SU-DHL-6 (cell line): ENCODE measurements around the gene MDFI.
A peak's percentile ranks its signal among the peaks of the same experiment; 100 is the strongest.

Experiments
- H2AFZ ChIP-seq: fragments of 200-600 bp; sonication (generic); 2 replicates; pipeline ENCODE4 v1.6.1; 2014; ENCODE audit warnings: low read depth, mild to moderate bottlenecking, moderate library complexity, mixed read lengths, antibody characterized with exemption, low read length; ENCODE audit not compliant: severe bottlenecking
- H3F3A ChIP-seq: fragments of 200-600 bp; shearing (Covaris generic); 2 replicates; pipeline ENCODE4 v1.6.0; 2016; ENCODE audit warnings: antibody characterized with exemption, mild to moderate bottlenecking; ENCODE audit not compliant: insufficient read depth
- H3K27ac ChIP-seq: fragments of 200-600 bp; sonication (generic); 2 replicates; pipeline ENCODE4 v1.5.1; 2016; ENCODE audit warnings: low read depth, mild to moderate bottlenecking, low read length, moderate library complexity, mixed read lengths
- H3K27me3 ChIP-seq: fragments of 200-600 bp; sonication (generic), shearing (Covaris generic); 2 replicates; pipeline ENCODE4 v1.6.0; 2014; ENCODE audit warnings: mild to moderate bottlenecking, low read length
- H3K36me3 ChIP-seq: fragments of 200-600 bp; sonication (generic); 2 replicates; pipeline ENCODE4 v1.6.1; 2014; ENCODE audit warnings: mild to moderate bottlenecking, low read length, mixed read lengths
- H3K4me2 ChIP-seq: fragments of 300-600, 200-600 bp; shearing (Covaris generic), sonication (generic); 2 replicates; pipeline ENCODE4 v1.6.0; 2014; ENCODE audit warnings: low read length, low read depth, mild to moderate bottlenecking; ENCODE audit not compliant: poor library complexity, severe bottlenecking
- H3K4me3 ChIP-seq: fragments of 200-600 bp; sonication (generic); 2 replicates; pipeline ENCODE4 v1.5.1; 2014; ENCODE audit warnings: antibody characterized with exemption, low read length, mild to moderate bottlenecking, mixed read lengths; ENCODE audit not compliant: insufficient read depth, poor library complexity, severe bottlenecking
- H3K79me2 ChIP-seq: fragments of 200-600 bp; sonication (generic); 2 replicates; pipeline ENCODE4 v1.6.1; 2014; ENCODE audit warnings: mild to moderate bottlenecking, low read length, moderate library complexity; ENCODE audit not compliant: insufficient read depth
- H3K9ac ChIP-seq: fragments of 200-600 bp; sonication (generic); 2 replicates; pipeline ENCODE4 v1.7.0; 2014; ENCODE audit warnings: mild to moderate bottlenecking, low read length
- H3K9me2 ChIP-seq: fragments of 200-600 bp; sonication (generic); replicated peaks from 2 replicates; pipeline ENCODE4 v1.6.1; 2014; ENCODE audit warnings: low read length; ENCODE audit not compliant: insufficient read depth
- H3K9me3 ChIP-seq: fragments of 200-600 bp; sonication (generic); 2 replicates; pipeline ENCODE4 v1.6.1; 2014; ENCODE audit warnings: low read length, mixed read lengths; ENCODE audit not compliant: insufficient read depth
- H4K20me1 ChIP-seq: fragments of 200-600 bp; sonication (generic); 2 replicates; pipeline ENCODE4 v1.6.1; 2014; ENCODE audit warnings: low read depth, mild to moderate bottlenecking, antibody characterized with exemption, low read length, moderate library complexity, mixed read lengths
- CTCF ChIP-seq: fragments of 200-600 bp; sonication (generic); IDR thresholded peaks from one replicate; pipeline ENCODE4 v1.5.1; 2017; ENCODE audit warnings: antibody characterized with exemption, mild to moderate bottlenecking, low read length, moderate library complexity; ENCODE audit not compliant: insufficient read depth, poor library complexity, severe bottlenecking
- EZH2phosphoT487 ChIP-seq: fragments of 200-600 bp; sonication (generic), shearing (Covaris generic); conservative IDR thresholded peaks from 2 replicates; pipeline ENCODE4 v1.6.1; 2018; ENCODE audit warnings: mild to moderate bottlenecking, antibody characterized with exemption, low read length, moderate library complexity, mixed read lengths

MDFI gene

GRCh38 chr6:41700463-41701347, 62.4 kb downstream of the MDFI start:
- no peak for TF ChIP-seq CTCF
- TF ChIP-seq EZH2phosphoT487: no peak
- Histone ChIP-seq H3K27me3 (no peaks in the 10 kb centered on the region), H3K36me3 (0 out of 2 replicates have a peak, but pooled peaks cover 2% of the 10 kb centered on the region), H3K4me3 (no peak overlapping the region), H3K79me2 (peaks cover 88% of the 10 kb centered on the region), H3K9ac (no peak overlapping the region), H3K4me2 (no peak overlapping the region), H4K20me1 (0 out of 2 replicates have a peak, but pooled peaks cover 4% of the 10 kb centered on the region), H3K9me3 (no peaks in the 10 kb centered on the region), H3K27ac (no peak overlapping the region), H3K9me2 (no peaks in the 10 kb centered on the region), H3F3A (peaks cover 22% of the 10 kb centered on the region), H2AFZ (no peak overlapping the region)

- no peak overlapping the region for H3K4me2 ChIP-seq
These were observed 63.9 kb downstream of the MDFI start for GRCh38 chr6:41702089-41702745.

GRCh38 chr6:41702771-41703494, 64.7 kb downstream of the MDFI start:
- Histone ChIP-seq H3K4me3 (no peak overlapping the region), H3K36me3 (no peaks in the 10 kb centered on the region), H3K9me3 (no peaks in the 10 kb centered on the region), H3K9ac (no peak overlapping the region), H3K79me2 (peaks cover 83% of the 10 kb centered on the region), H3K4me2 (no peak overlapping the region), H3F3A (peaks cover 34% of the 10 kb centered on the region), H3K9me2 (no peaks in the 10 kb centered on the region), H2AFZ (no peak overlapping the region), H3K27ac (peak overlapping the region; percentile 93; the same call in 1 of the 2 replicates), H4K20me1 (no peaks in the 10 kb centered on the region), H3K27me3 (no peaks in the 10 kb centered on the region)
- TF ChIP-seq EZH2phosphoT487 (no peak), CTCF (no peak)

More at GRCh38 chr6:41702089-41702745, 63.9 kb downstream of the MDFI start:
- TF ChIP-seq CTCF (no peak), EZH2phosphoT487 (no peak)
- H4K20me1 ChIP-seq: 0 out of 2 replicates have a peak, but pooled peaks cover 4% of the 10 kb centered on the region
- peaks cover 32% of the 10 kb centered on the region for H3F3A ChIP-seq
- H3K9me2 ChIP-seq: no peaks in the 10 kb centered on the region
- no peak overlapping the region for H2AFZ ChIP-seq
- no peak overlapping the region for H3K4me3 ChIP-seq
- no peak overlapping the region for H3K9ac ChIP-seq
- H3K27ac ChIP-seq: no peak overlapping the region
- H3K79me2 ChIP-seq: peaks cover 85% of the 10 kb centered on the region
- no peaks in the 10 kb centered on the region for H3K36me3 ChIP-seq
- no peaks in the 10 kb centered on the region for H3K27me3 ChIP-seq
- no peaks in the 10 kb centered on the region for H3K9me3 ChIP-seq
